NCI-H146 treated with DMSO at 0.1 percent for 48 hours (cell line): ENCODE results near the gene MUC12.
"Not testable (repeated sequence)": the region's sequence is repeated elsewhere in the genome, so short reads cannot be mapped to it uniquely, and the experiment has no call there.

ENCODE experiments used
- DNase-seq: peaks from one replicate; lab custom pipeline; 2025; ENCODE audit not compliant: unreplicated experiment; lab: John Stamatoyannopoulos, UW

The MUC12 gene

GRCh38 chr7:100969066-100969615, at the start of gene MUC12:
Gene MUC12, plus strand, starts transcription at chr7:100969565. Its CDS starts 58 bp downstream, at chr7:100969623.
- no peak for DNase-seq

GRCh38 chr7:100919779-100920437, 49.5 kb upstream of the MUC12 start:
- DNase-seq = not testable (repeated sequence)

- no peak for DNase-seq
These were observed 48.3 kb upstream of the MUC12 start for GRCh38 chr7:100921039-100921438.

- not testable (repeated sequence) for DNase-seq
These were observed 45.7 kb upstream of the MUC12 start for GRCh38 chr7:100923616-100924015.

GRCh38 chr7:100929808-100930174, 39.6 kb upstream of the MUC12 start:
- no peak for DNase-seq

- no peak for DNase-seq
These were observed 35.6 kb upstream of the MUC12 start for GRCh38 chr7:100933734-100934133.

- DNase-seq = not testable (repeated sequence)
These were observed 34.0 kb upstream of the MUC12 start for GRCh38 chr7:100935381-100935780.

GRCh38 chr7:100936167-100936566, 33.2 kb upstream of the MUC12 start:
- not testable (repeated sequence) for DNase-seq

GRCh38 chr7:100942045-100942774, 27.2 kb upstream of the MUC12 start:
- no peak for DNase-seq

GRCh38 chr7:100943693-100944092, 25.7 kb upstream of the MUC12 start:
- DNase-seq = no peak

- no peak for DNase-seq
These were observed 25.2 kb upstream of the MUC12 start for GRCh38 chr7:100944138-100944537.

GRCh38 chr7:100946111-100946510, 23.3 kb upstream of the MUC12 start:
- no peak for DNase-seq

- DNase-seq = no peak
These were observed 22.5 kb upstream of the MUC12 start for GRCh38 chr7:100946766-100947365.

- no peak for DNase-seq
These were observed 21.6 kb upstream of the MUC12 start for GRCh38 chr7:100947792-100948191.

GRCh38 chr7:100949227-100949932, 20.0 kb upstream of the MUC12 start, which contains the start of gene MUC3A:
Gene MUC3A, plus strand, starts transcription at chr7:100949534. Its CDS starts 91 bp downstream, at chr7:100949625.
- DNase-seq = no peak

- DNase-seq = no peak
These were observed 19.4 kb upstream of the MUC12 start for GRCh38 chr7:100949933-100950443.

- DNase-seq = no peak
These were observed 18.2 kb upstream of the MUC12 start for GRCh38 chr7:100951172-100951571.

- no peak for DNase-seq
These were observed 17.3 kb upstream of the MUC12 start for GRCh38 chr7:100951888-100952560.

GRCh38 chr7:100952641-100953040, 16.7 kb upstream of the MUC12 start:
- DNase-seq = no peak

GRCh38 chr7:100957832-100958421, 11.4 kb upstream of the MUC12 start:
- no peak for DNase-seq
